HepG2 (cell line): Measurements from ENCODE around the gene SPIRE1. TPM values are rescaled to one million over a fixed set of nuclear protein-coding genes. Genes with fewer than 3 reads are reported as not detected.
A peak's percentile ranks its signal among the peaks of the same experiment; 100 is the strongest.

Source experiments
- CSRNP1 ChIP-seq: sonication (generic); formaldehyde crosslinking; IDR thresholded peaks from 2 replicates; pipeline ENCODE4 v1.8.1; 2023; ENCODE audit warnings: mild to moderate bottlenecking, missing genetic modification reagents
- ELK4 ChIP-seq: sonication (generic); formaldehyde crosslinking; IDR thresholded peaks from 2 replicates; pipeline ENCODE4 v1.9.0; 2021; ENCODE audit warnings: missing genetic modification reagents, borderline replicate concordance
- FOXK1 ChIP-seq: sonication (generic); formaldehyde crosslinking; IDR thresholded peaks from 2 replicates; pipeline ENCODE4 v1.4.0; 2020; ENCODE audit warnings: low read depth, missing genetic modification reagents, borderline replicate concordance
- GZF1 ChIP-seq: sonication (generic); formaldehyde crosslinking; IDR thresholded peaks from 2 replicates; pipeline ENCODE4 v1.5.1; 2020; ENCODE audit warnings: mild to moderate bottlenecking, missing genetic modification reagents
- MYPOP ChIP-seq: sonication (generic); formaldehyde crosslinking; IDR thresholded peaks from 2 replicates; pipeline ENCODE4 v1.8.1; 2023; ENCODE audit warnings: mild to moderate bottlenecking, moderate library complexity, missing genetic modification reagents
- NBN ChIP-seq: fragments of 450-650 bp; conservative IDR thresholded peaks from 2 replicates; pipeline ENCODE4 v1.6.1; 2017
- NFATC3 ChIP-seq: sonication (generic); formaldehyde crosslinking; IDR thresholded peaks from 2 replicates; pipeline ENCODE4 v1.5.1; 2020; ENCODE audit warnings: mild to moderate bottlenecking, missing genetic modification reagents
- SMAD3 ChIP-seq: sonication (generic); formaldehyde crosslinking; IDR thresholded peaks from 2 replicates; pipeline ENCODE4 v1.4.0; 2020; ENCODE audit warnings: missing genetic modification reagents
- THAP9 ChIP-seq: sonication (generic); formaldehyde crosslinking; IDR thresholded peaks from 2 replicates; pipeline ENCODE4; 2020; ENCODE audit warnings: missing genetic modification reagents, mild to moderate bottlenecking, borderline replicate concordance
- TRIM22 ChIP-seq: fragments of 450-650 bp; IDR thresholded peaks from 2 replicates; pipeline ENCODE4 v1.6.1; 2017
- U2AF2 ChIP-seq: fragments of 200-400 bp; formaldehyde crosslinking; IDR thresholded peaks from 2 replicates; pipeline ENCODE4 v1.6.1; 2017; ENCODE audit warnings: low read depth, mild to moderate bottlenecking, low read length
- ZBTB20 ChIP-seq: sonication (generic); formaldehyde crosslinking; IDR thresholded peaks from 2 replicates; pipeline ENCODE4 v1.8.1; 2023; ENCODE audit warnings: missing genetic modification reagents, low read depth, mild to moderate bottlenecking, borderline replicate concordance
- ZBTB39 ChIP-seq: sonication (generic); formaldehyde crosslinking; IDR thresholded peaks from 2 replicates; pipeline ENCODE4 v1.5.0; 2020; ENCODE audit warnings: missing genetic modification reagents
- ZBTB43 ChIP-seq: sonication (generic); formaldehyde crosslinking; conservative IDR thresholded peaks from 2 replicates; pipeline ENCODE4 v1.4.0; 2020; ENCODE audit warnings: missing genetic modification reagents
- ZNF441 ChIP-seq: sonication (generic); formaldehyde crosslinking; IDR thresholded peaks from 2 replicates; pipeline ENCODE4 v1.7.0; 2021; ENCODE audit warnings: missing genetic modification reagents, borderline replicate concordance
- ZNF674 ChIP-seq: sonication (generic); formaldehyde crosslinking; IDR thresholded peaks from 2 replicates; pipeline ENCODE4 v1.5.0; 2020; ENCODE audit warnings: low read depth, mild to moderate bottlenecking, missing genetic modification reagents
- ZNF709 ChIP-seq: sonication (generic); formaldehyde crosslinking; IDR thresholded peaks from 2 replicates; pipeline ENCODE4 v1.5.0; 2020; ENCODE audit warnings: mild to moderate bottlenecking, missing genetic modification reagents
- polyA plus RNA-seq, 8 experiments: library from polyadenylated mRNA; depleted of rRNA in 3 of 8; stranded (reverse) in 7 of 8; unstranded in 1 of 8; fragments of >200 nt; fragmentation: Illumina TruSeq in 4 of 8; extraction: Trizol in 4 of 8; gene quantifications; 2 replicates each; pipeline versions ENCODE4 v1.2.1 to v1.2.3, GENCODE V29; 2011 to 2016; ENCODE audit warnings: low read depth in 4 of 8, missing spikeins in 1 of 8, mixed read lengths in 1 of 8; ENCODE audit not compliant: insufficient read depth in 1 of 8
- total RNA-seq, 5 experiments: library from RNA; depleted of rRNA; stranded (reverse); fragments of >200 nt; fragmentation: Illumina TruSeq; extraction: Trizol; gene quantifications; 2 replicates each; pipeline ENCODE4 v1.2.3, GENCODE V29; 2016; ENCODE audit warnings: low read depth in 1 of 5

The SPIRE1 gene
- total and polyA plus RNA-seq, 2 of the 13 experiments (the other 11 are each of a cell fraction or from before 2014, with no cell fraction given): 9.9 to 21.3 TPM

- no peak for TF ChIP-seq ZBTB20 (CRISPR knock-in tag)
- TF ChIP-seq ZNF441 (CRISPR knock-in tag): no peak
- TF ChIP-seq SMAD3 (CRISPR knock-in tag): no peak
- no peak for TF ChIP-seq FOXK1 (CRISPR knock-in tag)
- TF ChIP-seq NFATC3: no peak
- no peak for TF ChIP-seq U2AF2
- TF ChIP-seq TRIM22: no peak
- TF ChIP-seq ELK4 (CRISPR knock-in tag): no peak
- TF ChIP-seq ZBTB39 (CRISPR knock-in tag): no peak
- TF ChIP-seq ZNF674: no peak
- no peak for TF ChIP-seq MYPOP (CRISPR knock-in tag)
- TF ChIP-seq NBN: no peak
- no peak for TF ChIP-seq CSRNP1 (CRISPR knock-in tag)
- TF ChIP-seq THAP9 (CRISPR knock-in tag): no peak
- no peak for TF ChIP-seq ZBTB43 (CRISPR knock-in tag)
- TF ChIP-seq ZNF709 (CRISPR knock-in tag): 0 out of 2 replicates have a peak, but pooled peaks have one; percentile 23
- no peak for TF ChIP-seq GZF1
Observed at GRCh38 chr18:12657684-12658425, at the start of gene SPIRE1 (continued).
